ENCODE results near the gene SUPT5H.

The SUPT5H gene

DNA sequence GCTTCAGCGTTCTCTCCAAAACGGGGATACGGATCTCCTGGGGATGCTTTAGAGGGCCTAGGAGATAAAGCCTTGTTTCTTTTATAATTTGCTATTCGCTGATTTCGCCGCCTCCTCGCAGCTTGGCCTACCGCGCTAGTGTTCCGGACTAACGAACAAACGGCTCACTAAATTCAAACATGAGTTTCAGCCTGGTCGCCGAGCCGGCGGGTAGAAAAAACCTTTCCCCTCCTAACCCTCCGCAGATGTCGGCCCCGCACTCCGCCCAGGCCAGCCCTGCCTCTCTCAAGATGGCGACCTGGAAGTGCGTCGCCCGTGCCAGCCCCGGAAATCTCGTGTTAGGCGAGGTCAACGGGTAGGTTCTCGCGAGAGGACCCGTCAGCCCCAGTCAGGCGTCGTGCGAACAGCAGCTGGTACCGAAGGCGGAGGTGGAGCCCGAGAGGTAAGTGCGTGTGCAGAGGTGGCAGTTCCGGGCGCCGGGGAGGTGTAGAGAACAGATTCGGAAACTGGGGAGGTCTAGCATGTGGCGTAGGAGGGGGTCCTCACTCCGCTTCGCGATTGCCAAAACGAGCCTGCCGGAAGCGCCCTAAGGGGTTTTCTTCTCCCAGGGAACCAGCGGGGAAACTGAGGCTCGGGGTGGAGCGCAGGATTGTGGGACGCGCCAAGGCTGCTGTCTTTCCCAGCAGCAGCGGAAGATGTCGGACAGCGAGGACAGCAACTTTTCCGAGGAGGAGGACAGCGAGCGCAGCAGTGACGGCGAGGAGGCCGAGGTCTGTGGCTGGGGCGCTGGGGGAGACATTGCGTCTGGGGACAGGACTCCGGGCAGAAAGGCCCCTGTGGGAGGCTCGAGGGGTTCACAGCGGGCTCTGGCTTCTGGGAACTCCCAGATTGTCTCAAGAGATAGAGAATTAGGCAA, at the start of gene SUPT5H:
Gene SUPT5H, plus strand, starts transcription at position 387 of the 916 bp plus-strand sequence. Its CDS starts 309 bp downstream, at position 696.
- peak; percentile 98 for DNase-seq (ENCODE audit: low spot score)

DNA sequence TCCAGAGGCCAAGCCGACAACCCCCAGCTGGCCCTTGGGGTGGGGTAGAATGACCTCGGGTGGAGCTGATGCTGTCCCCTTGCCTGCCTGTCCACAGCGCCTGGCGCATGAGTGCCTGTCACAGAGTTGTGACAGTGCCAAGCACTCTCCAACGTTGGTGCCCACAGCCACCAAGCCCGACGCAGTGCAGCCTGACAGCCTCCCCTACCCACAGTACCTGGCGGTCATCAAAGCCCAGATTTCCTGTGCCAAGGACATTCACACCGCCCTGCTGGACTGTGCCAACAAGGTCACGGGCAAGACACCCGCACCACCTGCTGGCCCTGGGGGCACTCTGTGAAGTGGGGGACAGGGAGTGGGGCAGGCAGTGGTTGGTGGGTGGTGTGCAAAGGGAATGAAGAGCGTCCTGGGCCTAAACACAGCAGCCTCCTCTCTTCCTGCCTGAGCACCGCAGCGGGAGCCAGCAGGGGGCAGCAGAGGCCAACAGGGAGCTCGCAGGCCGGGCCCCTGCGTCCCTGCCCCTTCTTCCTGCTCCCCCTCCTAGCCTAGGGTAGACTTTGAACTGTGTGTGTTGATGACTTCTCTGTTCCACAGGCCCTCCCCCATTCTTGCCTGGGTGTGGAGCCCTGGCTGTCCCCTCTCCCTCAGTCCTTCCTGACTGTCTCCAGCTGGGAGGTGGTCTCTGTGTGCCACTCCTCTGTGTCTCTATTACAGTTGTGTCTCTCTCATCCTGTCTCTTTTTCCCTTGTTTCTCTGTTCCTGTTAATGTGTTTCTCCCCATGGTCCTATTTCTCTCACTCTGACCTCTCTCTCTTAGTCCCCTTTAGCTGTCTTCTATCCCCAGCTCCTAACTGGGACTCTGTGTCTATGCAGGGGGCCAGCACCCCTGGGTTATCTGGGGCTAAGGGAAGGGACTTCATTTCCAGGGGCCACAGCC, 47.8 kb upstream of the SUPT5H start:
- peak; percentile 79 for DNase-seq (ENCODE audit: low spot score)

GRCh38 chr19:39398297-39398864, 47.0 kb upstream of the SUPT5H start:
- no peak for DNase-seq (ENCODE audit: low spot score)

- DNase-seq (ENCODE audit: low spot score) = no peak
Measured at GRCh38 chr19:39399668-39400050, 45.7 kb upstream of the SUPT5H start.

DNA sequence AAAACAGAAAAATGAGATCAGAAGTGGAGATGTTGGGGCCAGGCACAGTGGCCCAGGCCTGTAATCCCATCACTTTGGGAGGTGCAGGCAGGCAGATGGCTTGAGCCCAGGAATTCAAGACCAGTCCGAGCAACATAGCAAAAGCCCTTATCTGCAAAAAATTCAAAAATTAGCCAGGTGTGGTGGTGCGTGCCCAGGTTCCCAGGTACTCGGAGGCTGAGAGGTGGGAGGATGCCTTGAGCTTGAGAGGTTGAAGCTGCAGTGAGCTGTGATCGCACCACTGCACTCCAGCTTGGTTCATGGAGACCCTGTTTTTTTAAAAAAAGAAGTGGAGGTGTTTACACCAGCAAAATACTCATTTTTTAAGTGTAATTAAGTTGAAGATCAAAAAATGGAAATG, 45.3 kb upstream of the SUPT5H start:
- no peak for DNase-seq (ENCODE audit: low spot score)

GRCh38 chr19:39401070-39401548, 44.3 kb upstream of the SUPT5H start:
- DNase-seq (ENCODE audit: low spot score) = no peak

DNA sequence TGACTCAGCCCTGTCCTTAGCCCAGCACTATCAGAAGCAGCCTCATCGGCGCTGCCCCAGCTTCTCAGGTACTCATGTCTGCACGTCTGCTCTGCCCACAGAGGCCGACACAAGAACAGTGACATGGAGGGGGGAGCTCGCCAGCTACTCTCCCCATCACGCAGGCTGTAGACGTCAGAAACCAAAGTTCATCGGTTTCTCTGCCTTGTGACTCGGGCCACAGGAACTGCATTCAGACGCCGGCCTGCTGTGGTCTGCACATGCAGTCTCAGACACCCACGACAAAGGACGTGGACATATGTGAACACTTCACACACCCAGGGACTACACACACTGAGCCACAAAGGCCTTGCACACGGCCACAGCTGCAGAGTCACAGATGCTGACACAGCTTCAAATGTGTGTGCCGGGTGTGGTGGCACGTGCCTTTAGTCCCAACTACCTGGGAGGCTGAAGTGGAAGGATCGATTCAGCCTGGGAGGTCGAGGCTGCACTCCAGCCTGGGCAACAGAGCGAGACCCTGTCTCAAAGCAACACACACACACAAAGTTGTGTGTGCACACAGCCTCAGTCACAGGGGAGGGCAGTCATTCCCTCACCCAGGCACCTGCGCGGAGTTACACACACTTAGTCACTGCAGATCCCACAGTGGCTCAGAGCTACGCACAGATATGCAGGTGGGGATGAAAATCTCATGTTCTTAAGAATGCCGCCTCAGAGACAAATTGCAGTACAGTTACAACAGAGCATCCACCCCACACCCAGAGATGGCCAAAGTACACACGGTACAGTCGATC, 43.6 kb upstream of the SUPT5H start:
- DNase-seq (ENCODE audit: low spot score) = peak; percentile 62

DNA sequence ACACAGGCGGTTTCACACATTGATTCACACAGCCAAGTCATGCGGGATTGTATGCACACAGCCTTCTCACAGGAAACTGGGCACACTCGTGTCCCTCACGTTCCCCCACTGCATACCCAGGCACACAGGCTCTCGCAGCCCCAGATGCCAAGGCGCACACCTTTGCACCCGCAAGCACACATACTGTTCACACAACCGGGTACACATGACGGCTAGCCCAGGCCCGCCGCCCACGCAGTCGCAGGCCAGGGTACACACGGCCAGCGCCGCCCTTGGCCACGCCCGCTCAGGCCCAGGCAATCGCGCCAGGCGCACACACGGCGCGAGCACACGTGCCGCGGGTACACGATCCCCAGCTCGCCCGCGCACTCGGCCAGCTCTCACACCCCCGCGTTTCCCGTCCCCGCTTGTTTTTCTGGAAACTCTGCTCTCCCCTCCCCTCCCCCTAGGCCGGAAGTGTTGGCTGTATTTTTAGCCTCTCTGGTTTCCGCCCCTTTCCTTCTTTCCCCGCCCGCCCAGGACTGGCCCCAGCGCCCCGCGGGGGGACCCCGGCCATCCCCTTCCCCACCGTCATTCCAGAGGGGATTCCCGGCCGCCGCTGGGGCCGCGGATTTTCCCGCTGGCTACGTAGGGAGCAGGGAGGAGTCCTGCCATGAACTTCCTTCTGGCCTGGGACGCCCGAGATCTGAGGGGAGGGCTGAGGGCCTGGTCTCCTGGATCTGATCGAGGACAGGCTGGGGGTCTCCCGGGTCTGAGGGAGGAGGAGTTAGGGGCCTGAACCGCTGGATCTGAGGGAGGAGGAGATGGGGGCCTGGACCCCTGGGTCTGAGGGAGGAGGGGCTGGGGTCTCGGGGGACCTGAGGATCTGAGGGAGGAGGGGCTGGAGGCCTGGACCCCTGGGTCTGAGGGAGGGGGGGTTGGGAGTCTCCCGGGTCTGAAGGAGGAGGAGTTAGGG, 42.8 kb upstream of the SUPT5H start:
- DNase-seq (ENCODE audit: low spot score) = peak; percentile 78

DNA sequence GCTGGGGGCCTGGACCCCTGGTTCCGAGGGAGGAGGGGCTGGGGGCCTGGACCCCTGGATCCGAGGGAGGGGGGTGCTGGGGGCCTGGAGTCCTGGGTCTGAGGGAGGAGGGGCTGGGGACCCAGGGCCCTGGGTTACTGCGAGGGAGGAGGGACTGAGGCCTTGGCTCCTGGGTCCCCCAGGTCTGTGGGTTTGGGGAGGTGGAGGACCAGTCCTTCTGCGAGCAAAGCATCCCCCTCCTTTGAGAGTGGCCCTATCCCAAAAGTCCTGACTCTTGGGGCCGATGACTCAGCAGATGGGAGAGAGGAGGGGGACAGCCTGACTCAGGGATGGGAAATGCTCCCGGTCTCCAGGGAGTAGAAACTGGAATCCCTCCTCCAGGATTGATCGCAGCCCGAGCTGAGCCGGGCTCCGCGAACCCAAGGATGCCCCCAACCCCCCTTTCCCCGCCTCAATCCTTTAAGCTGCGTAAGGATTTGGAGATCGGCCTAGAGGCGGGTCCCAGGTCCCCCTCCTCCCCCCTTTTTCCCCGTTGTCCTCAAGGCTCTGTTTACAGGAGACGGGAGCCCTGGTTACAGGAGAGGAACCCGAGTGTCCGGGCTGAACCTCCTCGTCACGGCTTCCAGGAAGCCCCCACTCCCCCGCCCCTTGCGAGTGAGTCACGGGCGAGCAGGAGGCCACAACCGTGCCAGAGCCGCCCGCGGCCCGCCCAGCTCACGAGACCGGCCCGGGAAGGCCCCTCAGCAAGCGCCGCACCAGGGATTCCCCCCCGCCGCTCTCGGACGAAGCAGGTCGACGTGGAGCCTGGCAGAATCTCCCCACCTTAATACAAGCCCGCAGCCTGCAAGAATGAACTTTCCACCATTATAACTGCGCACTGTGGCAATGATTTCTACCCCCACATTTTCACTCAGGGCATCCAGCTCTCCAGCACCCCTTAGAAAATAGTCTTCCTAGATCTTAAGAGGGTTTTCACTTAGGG, 41.8 kb upstream of the SUPT5H start:
- DNase-seq (ENCODE audit: low spot score) = peak; percentile 77

GRCh38 chr19:39405261-39405957, 40.0 kb upstream of the SUPT5H start:
- DNase-seq (ENCODE audit: low spot score) = no peak

DNA sequence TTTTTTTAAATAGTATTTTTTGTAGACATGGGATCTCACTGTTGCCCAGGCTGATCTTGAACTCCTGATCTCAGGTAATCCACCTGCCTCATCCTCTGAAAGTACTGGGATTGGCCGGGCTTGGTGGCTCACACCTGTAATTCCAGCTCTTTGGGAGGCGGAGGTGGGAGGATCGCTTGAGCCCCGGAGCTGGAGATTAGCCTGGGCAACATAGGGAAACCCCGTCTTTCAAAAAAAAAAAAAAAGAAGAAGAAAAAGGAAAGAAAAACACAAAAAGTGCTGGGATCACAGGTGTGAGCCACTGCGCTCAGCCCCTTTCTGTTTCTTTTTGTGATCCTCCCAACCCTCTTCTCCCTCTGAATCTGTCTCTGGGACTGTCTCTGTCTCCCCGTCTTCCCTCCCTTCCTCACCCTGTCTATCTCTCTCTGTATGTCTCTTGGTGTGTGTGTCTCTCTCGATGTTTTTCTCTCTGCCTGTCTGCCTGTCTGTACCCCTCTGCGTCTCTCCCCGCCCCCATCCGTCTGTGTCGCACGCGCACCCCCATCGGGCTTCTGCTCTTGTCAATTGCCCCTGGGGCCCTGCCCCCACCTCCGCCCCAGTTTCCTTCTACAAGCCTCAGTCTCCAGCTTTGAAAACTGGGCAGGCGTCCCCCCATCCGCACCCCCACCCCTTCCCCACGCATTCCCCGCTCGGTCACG, 39.3 kb upstream of the SUPT5H start:
- no peak for DNase-seq (ENCODE audit: low spot score)

DNA sequence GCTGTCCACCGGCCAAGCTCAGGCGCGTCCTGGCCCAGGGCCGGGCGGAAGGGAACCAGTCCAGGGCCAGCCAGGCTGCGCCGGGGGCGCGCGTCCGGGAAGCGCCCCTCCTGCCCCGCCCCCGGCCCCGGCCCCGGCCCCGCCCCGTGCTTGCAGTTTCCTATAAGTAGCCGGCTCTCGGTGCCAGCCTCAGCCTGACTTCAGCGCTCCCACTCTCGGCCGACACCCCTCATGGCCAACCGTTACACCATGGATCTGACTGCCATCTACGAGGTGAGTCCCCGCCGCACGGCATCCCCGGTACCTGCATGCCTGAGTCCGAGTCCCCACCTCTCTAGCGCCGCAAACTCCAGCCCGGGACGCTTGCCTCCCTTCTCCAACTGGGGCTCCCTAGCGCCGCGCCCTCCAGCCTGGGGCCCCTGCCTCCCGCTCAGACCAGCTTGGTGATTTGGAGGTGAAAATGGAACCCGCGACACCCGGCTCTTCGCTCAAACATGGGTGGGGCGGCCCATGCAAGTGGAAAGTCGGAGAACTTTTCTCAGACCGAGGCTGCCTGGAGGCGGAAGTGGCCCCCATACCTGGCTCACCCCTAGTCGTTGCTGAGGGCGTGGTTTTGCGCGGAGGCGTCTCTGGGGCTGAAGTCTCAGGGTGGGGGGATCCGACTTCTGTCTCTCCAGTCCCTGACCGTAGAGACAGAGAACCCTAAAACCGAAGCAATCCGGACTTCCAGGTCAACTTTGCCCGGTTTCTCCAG, 38.5 kb upstream of the SUPT5H start, which contains the start of gene ZFP36:
Gene ZFP36, plus strand, starts transcription at position 192 of the 754 bp plus-strand sequence. Its CDS starts 58 bp downstream, at position 250.
- DNase-seq (ENCODE audit: low spot score) = peak; percentile 74

GRCh38 chr19:39407410-39407659, 38.0 kb upstream of the SUPT5H start:
- DNase-seq (ENCODE audit: low spot score) = no peak

DNA sequence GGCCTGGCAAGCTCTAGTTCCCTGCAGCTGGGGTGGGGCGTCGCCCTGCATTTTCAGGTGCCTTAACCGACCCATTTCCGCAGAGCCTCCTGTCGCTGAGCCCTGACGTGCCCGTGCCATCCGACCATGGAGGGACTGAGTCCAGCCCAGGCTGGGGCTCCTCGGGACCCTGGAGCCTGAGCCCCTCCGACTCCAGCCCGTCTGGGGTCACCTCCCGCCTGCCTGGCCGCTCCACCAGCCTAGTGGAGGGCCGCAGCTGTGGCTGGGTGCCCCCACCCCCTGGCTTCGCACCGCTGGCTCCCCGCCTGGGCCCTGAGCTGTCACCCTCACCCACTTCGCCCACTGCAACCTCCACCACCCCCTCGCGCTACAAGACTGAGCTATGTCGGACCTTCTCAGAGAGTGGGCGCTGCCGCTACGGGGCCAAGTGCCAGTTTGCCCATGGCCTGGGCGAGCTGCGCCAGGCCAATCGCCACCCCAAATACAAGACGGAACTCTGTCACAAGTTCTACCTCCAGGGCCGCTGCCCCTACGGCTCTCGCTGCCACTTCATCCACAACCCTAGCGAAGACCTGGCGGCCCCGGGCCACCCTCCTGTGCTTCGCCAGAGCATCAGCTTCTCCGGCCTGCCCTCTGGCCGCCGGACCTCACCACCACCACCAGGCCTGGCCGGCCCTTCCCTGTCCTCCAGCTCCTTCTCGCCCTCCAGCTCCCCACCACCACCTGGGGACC, 37.6 kb upstream of the SUPT5H start:
- DNase-seq (ENCODE audit: low spot score) = no peak

- no peak for DNase-seq (ENCODE audit: low spot score)
Measured at GRCh38 chr19:39408392-39409207, 36.8 kb upstream of the SUPT5H start.

Data from cerebellar cortex (tissue), 1 donor.